ENCODE measurements around the gene PDGFB. TPM values are rescaled to one million over a fixed set of nuclear protein-coding genes. Genes with fewer than 3 reads are reported as not detected.
A peak's percentile ranks its signal among the peaks of the same experiment; 100 is the strongest.

The PDGFB gene
- total RNA-seq, 4 donors from 2014 or later: 6.0 to 20.0 (median 8.9) TPM

GRCh38 chr22:39238966-39239505, 5.7 kb downstream of the PDGFB start:
- H3K4me3 ChIP-seq: no peak overlapping the region
- no peak for DNase-seq
- no peak for ATAC-seq
- TF ChIP-seq CTCF (IDR thresholded peaks at IDR 0.05 in 4 of 5, conservative IDR thresholded peaks at IDR 0.05 in 1 of 5): no peak
- no peak for TF ChIP-seq POLR2A (IDR thresholded peaks at IDR 0.05)
- H3K27me3 ChIP-seq: no peaks in the 10 kb centered on the region
- H3K27ac ChIP-seq: peak overlapping the region; percentile 91 to 97 (median 92)
- in situ Hi-C loops (cut with MboI; ENCODE audit: low sequenced_read_pairs in 4 of 4): loop anchor here in 1 of 4 donors (5.0 kb wide), 1 partner anchor 78 kb away; the partner anchor contains the start of gene RPL3
- intact Hi-C loops (cut with DNase I; ENCODE audit: low total_unique reads): loop anchor here (5.0 to 10.0 kb wide), 3 partner anchors 367 to 537 kb away; partner anchors contain the start of genes CBX6, JOSD1 and SUN2
- H3K9me3 ChIP-seq: no peaks in the 10 kb centered on the region
- H3K4me1 ChIP-seq: peaks cover 66 to 77% of the 10 kb centered on the region in 2 donors
- H3K36me3 ChIP-seq: no peaks in the 10 kb centered on the region

- H3K4me3 ChIP-seq: no peak overlapping the region
- TF ChIP-seq POLR2A (IDR thresholded peaks at IDR 0.05) (no peak), CTCF (IDR thresholded peaks at IDR 0.05 in 4 of 5, conservative IDR thresholded peaks at IDR 0.05 in 1 of 5) (no peak)
- H3K9me3 ChIP-seq: no peaks in the 10 kb centered on the region
- DNase-seq (no peak), ATAC-seq (no peak)
- in situ Hi-C loops (cut with MboI; ENCODE audit: low sequenced_read_pairs in 4 of 4): loop anchor here in 1 of 4 donors (5.0 kb wide), 1 partner anchor 79 kb away; the partner anchor contains the start of gene RPL3
- H3K27ac ChIP-seq: peak overlapping the region; percentile 91 to 97 (median 92)
- H3K36me3 ChIP-seq: no peaks in the 10 kb centered on the region
- intact Hi-C loops (cut with DNase I; ENCODE audit: low total_unique reads): loop anchor here (5.0 to 10.0 kb wide), 3 partner anchors 366 to 536 kb away; partner anchors contain the start of genes CBX6, JOSD1 and SUN2
- no peaks in the 10 kb centered on the region for H3K27me3 ChIP-seq
- H3K4me1 ChIP-seq: peaks cover 70 to 82% of the 10 kb centered on the region in 2 donors
These were observed 6.2 kb downstream of the PDGFB start for GRCh38 chr22:39238561-39238960.

- Histone ChIP-seq H3K4me1 (peaks cover 74 to 84% of the 10 kb centered on the region in 2 donors), H3K27ac (peak overlapping the region; percentile 91 to 97 (median 92)), H3K4me3 (no peak overlapping the region), H3K9me3 (no peaks in the 10 kb centered on the region), H3K27me3 (no peaks in the 10 kb centered on the region), H3K36me3 (no peaks in the 10 kb centered on the region)
- no peak for TF ChIP-seq CTCF (IDR thresholded peaks at IDR 0.05 in 4 of 5, conservative IDR thresholded peaks at IDR 0.05 in 1 of 5)
- TF ChIP-seq POLR2A (IDR thresholded peaks at IDR 0.05): no peak
- intact Hi-C loops (cut with DNase I; ENCODE audit: low total_unique reads): loop anchor here (5.0 to 10.0 kb wide), 3 partner anchors 366 to 536 kb away; partner anchors contain the start of genes CBX6, JOSD1 and SUN2
- no peak for ATAC-seq
- no peak for DNase-seq
- in situ Hi-C loops (cut with MboI; ENCODE audit: low sequenced_read_pairs in 4 of 4): loop anchor here in 1 of 4 donors (5.0 kb wide), 1 partner anchor 79 kb away; the partner anchor contains the start of gene RPL3
These were observed 6.7 kb downstream of the PDGFB start for GRCh38 chr22:39238101-39238466.

- ATAC-seq (no peak), DNase-seq (peak in 1 of 2 donors; percentile 17)
- H3K36me3 ChIP-seq: no peaks in the 10 kb centered on the region
- intact Hi-C loops (cut with DNase I; ENCODE audit: low total_unique reads): loop anchor here (5.0 to 10.0 kb wide), 3 partner anchors 365 to 535 kb away; partner anchors contain the start of genes CBX6, JOSD1 and SUN2
- no peaks in the 10 kb centered on the region for H3K9me3 ChIP-seq
- H3K4me3 ChIP-seq: no peak overlapping the region
- H3K27ac ChIP-seq: peak overlapping the region; percentile 91 to 97 (median 92)
- H3K27me3 ChIP-seq: no peaks in the 10 kb centered on the region
- in situ Hi-C loops (cut with MboI; ENCODE audit: low sequenced_read_pairs in 4 of 4): loop anchor here in 1 of 4 donors (5.0 kb wide), 1 partner anchor 80 kb away; the partner anchor contains the start of gene RPL3
- H3K4me1 ChIP-seq: peaks cover 76 to 87% of the 10 kb centered on the region in 2 donors
- TF ChIP-seq CTCF (IDR thresholded peaks at IDR 0.05 in 4 of 5, conservative IDR thresholded peaks at IDR 0.05 in 1 of 5) (no peak), POLR2A (IDR thresholded peaks at IDR 0.05) (no peak)
These were observed 7.3 kb downstream of the PDGFB start for GRCh38 chr22:39237318-39238100.
